HepG2 (cell line): ENCODE data around the gene TSNAX. TPM values are rescaled to one million over a fixed set of nuclear protein-coding genes. Genes with fewer than 3 reads are reported as not detected.
A peak's percentile ranks its signal among the peaks of the same experiment; 100 is the strongest.

Source experiments
- BCLAF1 ChIP-seq: fragments of 450-650 bp; IDR thresholded peaks from 2 replicates; pipeline ENCODE4 v1.6.1; 2017; ENCODE audit warnings: mild to moderate bottlenecking
- SRSF4 ChIP-seq: fragments of 200-400 bp; formaldehyde crosslinking; IDR thresholded peaks from one replicate; pipeline ENCODE4 v1.6.1; 2018; ENCODE audit warnings: mild to moderate bottlenecking, low read depth, low read length, moderate library complexity; ENCODE audit not compliant: poor library complexity, severe bottlenecking
- ZBTB40 ChIP-seq, 2 experiments: fragments of 450-650 bp in 1 of 2; sonication (generic) in 1 of 2; formaldehyde crosslinking in 1 of 2; IDR thresholded peaks; 2 replicates each; pipeline versions ENCODE4 v1.6.1 to v1.8.0; 2016 to 2022; ENCODE audit warnings: antibody characterized with exemption in 1 of 2, mild to moderate bottlenecking in 1 of 2, missing genetic modification reagents in 1 of 2
- ZFX ChIP-seq: sonication (generic); formaldehyde crosslinking; IDR thresholded peaks from 2 replicates; pipeline ENCODE4 v1.4.0; 2020; ENCODE audit warnings: mild to moderate bottlenecking, low read depth, missing genetic modification reagents, moderate library complexity
- ZNF224 ChIP-seq: sonication (generic); formaldehyde crosslinking; IDR thresholded peaks from 2 replicates; pipeline ENCODE4 v1.5.0; 2020; ENCODE audit warnings: mild to moderate bottlenecking, missing genetic modification reagents
- ZNF350 ChIP-seq: sonication (generic); formaldehyde crosslinking; IDR thresholded peaks from 2 replicates; pipeline ENCODE4 v1.4.0; 2020; ENCODE audit warnings: mild to moderate bottlenecking, low read depth, missing genetic modification reagents, borderline replicate concordance
- ZNF468 ChIP-seq: sonication (generic); formaldehyde crosslinking; IDR thresholded peaks from 2 replicates; pipeline ENCODE4 v1.8.0; 2022; ENCODE audit warnings: mild to moderate bottlenecking, moderate library complexity, missing genetic modification reagents
- ZSCAN30 ChIP-seq: sonication (generic); formaldehyde crosslinking; IDR thresholded peaks from 2 replicates; pipeline ENCODE4 v1.5.0; 2020; ENCODE audit warnings: mild to moderate bottlenecking, missing genetic modification reagents
- polyA plus RNA-seq, 8 experiments: library from polyadenylated mRNA; depleted of rRNA in 3 of 8; stranded (reverse) in 7 of 8; unstranded in 1 of 8; fragments of >200 nt; fragmentation: Illumina TruSeq in 4 of 8; extraction: Trizol in 4 of 8; gene quantifications; 2 replicates each; pipeline versions ENCODE4 v1.2.1 to v1.2.3, GENCODE V29; 2011 to 2016; ENCODE audit warnings: low read depth in 4 of 8, missing spikeins in 1 of 8, mixed read lengths in 1 of 8; ENCODE audit not compliant: insufficient read depth in 1 of 8
- total RNA-seq, 5 experiments: library from RNA; depleted of rRNA; stranded (reverse); fragments of >200 nt; fragmentation: Illumina TruSeq; extraction: Trizol; gene quantifications; 2 replicates each; pipeline ENCODE4 v1.2.3, GENCODE V29; 2016; ENCODE audit warnings: low read depth in 1 of 5
- TF ChIP-seq, protein P1 (sequence below): sonication (generic); formaldehyde crosslinking; IDR thresholded peaks from 2 replicates; pipeline ENCODE4 v1.4.0; 2020; ENCODE audit warnings: missing genetic modification reagents
- TF ChIP-seq, protein P2 (sequence below): sonication (generic); formaldehyde crosslinking; conservative IDR thresholded peaks from 2 replicates; pipeline ENCODE4 v1.4.0; 2020; ENCODE audit warnings: mild to moderate bottlenecking, missing genetic modification reagents, moderate library complexity

TSNAX gene
- total and polyA plus RNA-seq, 2 of the 13 experiments (the other 11 are each of a cell fraction or from before 2014, with no cell fraction given), result 13.2 to 46.2 TPM

- TF ChIP-seq SRSF4 (no peak), ZNF350 (CRISPR knock-in tag) (peak; percentile 93), ZSCAN30 (CRISPR knock-in tag) (no peak), ZFX (peak; percentile 94), ZNF468 (CRISPR knock-in tag) (no peak), BCLAF1 (no peak), ZBTB40 (IDR thresholded peaks at IDR 0.05) (peak; percentile 81), ZBTB40 (CRISPR knock-in tag; IDR thresholded peaks at IDR 0.05) (no peak; the same call in 1 of the 2 replicates), ZNF224 (CRISPR knock-in tag) (no peak)
- TF ChIP-seq, protein P1, sequence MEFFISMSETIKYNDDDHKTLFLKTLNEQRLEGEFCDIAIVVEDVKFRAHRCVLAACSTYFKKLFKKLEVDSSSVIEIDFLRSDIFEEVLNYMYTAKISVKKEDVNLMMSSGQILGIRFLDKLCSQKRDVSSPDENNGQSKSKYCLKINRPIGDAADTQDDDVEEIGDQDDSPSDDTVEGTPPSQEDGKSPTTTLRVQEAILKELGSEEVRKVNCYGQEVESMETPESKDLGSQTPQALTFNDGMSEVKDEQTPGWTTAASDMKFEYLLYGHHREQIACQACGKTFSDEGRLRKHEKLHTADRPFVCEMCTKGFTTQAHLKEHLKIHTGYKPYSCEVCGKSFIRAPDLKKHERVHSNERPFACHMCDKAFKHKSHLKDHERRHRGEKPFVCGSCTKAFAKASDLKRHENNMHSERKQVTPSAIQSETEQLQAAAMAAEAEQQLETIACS (CRISPR knock-in tag), result no peak
- TF ChIP-seq, protein P2, sequence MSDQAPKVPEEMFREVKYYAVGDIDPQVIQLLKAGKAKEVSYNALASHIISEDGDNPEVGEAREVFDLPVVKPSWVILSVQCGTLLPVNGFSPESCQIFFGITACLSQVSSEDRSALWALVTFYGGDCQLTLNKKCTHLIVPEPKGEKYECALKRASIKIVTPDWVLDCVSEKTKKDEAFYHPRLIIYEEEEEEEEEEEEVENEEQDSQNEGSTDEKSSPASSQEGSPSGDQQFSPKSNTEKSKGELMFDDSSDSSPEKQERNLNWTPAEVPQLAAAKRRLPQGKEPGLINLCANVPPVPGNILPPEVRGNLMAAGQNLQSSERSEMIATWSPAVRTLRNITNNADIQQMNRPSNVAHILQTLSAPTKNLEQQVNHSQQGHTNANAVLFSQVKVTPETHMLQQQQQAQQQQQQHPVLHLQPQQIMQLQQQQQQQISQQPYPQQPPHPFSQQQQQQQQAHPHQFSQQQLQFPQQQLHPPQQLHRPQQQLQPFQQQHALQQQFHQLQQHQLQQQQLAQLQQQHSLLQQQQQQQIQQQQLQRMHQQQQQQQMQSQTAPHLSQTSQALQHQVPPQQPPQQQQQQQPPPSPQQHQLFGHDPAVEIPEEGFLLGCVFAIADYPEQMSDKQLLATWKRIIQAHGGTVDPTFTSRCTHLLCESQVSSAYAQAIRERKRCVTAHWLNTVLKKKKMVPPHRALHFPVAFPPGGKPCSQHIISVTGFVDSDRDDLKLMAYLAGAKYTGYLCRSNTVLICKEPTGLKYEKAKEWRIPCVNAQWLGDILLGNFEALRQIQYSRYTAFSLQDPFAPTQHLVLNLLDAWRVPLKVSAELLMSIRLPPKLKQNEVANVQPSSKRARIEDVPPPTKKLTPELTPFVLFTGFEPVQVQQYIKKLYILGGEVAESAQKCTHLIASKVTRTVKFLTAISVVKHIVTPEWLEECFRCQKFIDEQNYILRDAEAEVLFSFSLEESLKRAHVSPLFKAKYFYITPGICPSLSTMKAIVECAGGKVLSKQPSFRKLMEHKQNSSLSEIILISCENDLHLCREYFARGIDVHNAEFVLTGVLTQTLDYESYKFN (CRISPR knock-in tag), result peak; percentile 57; the same call in 1 of the 2 replicates
Measured at GRCh38 chr1:231528172-231529029, at the start of gene TSNAX (continued).
